ENCODE measurements around the gene PCGF2.
A peak's percentile ranks its signal among the peaks of the same experiment; 100 is the strongest.

PCGF2 gene

DNA sequence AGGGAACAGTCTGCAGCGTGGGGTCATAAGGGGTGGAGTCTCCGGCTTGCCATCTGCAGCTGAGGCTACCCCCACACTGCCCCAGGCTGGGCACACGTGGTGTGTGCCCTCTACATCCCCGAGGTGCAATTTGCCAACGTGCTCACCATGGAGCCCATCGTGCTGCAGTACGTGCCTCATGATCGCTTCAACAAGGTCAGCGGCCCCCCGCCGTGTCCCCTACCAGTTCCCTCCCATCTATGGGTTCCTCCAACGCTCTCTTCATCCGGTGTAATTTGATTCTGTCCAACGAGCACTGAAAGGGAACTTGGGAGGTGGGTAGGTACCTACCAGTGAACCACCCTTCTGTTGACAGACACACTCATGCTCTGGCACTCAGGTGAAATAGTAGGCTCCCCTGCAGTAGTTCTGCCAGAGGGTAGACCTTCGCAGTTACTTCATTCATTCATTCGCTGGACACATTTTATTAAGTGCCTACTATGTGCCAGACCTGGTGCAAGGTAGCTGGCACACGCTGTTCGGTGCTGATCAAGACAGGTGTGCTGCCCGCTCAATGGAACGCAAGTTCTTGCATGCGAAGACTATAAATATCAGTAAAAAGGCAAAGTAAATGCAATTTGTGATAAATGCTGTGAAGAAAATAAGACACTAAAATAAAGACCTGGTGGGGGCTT is 40.3 kb downstream of the PCGF2 start:
- Histone ChIP-seq H3K4me3 (ENCODE audit: low read depth, low read length, poor library complexity, severe bottlenecking) (no peak overlapping the region), H3K36me3 (ENCODE audit: insufficient read depth, low read length) (peaks cover 44% of the 10 kb centered on the region), H3F3A (ENCODE audit: insufficient read depth, low read length) (no peaks in the 10 kb centered on the region), H3K9ac (ENCODE audit: low read length) (no peak overlapping the region; the same call in 1 of the 2 replicates), H2AFZ (ENCODE audit: low read length) (no peak overlapping the region), H3K9me2 (ENCODE audit: low read depth, low read length) (no peaks in the 10 kb centered on the region), H3K27me3 (ENCODE audit: insufficient read depth, low read length) (no peaks in the 10 kb centered on the region), H3K4me1 (ENCODE audit: insufficient read depth, low read length, severe bottlenecking) (peaks cover 29% of the 10 kb centered on the region), H3K27ac (ENCODE audit: low read depth, low read length, poor library complexity, severe bottlenecking) (no peak overlapping the region), H3K9me3 (ENCODE audit: low read length) (no peaks in the 10 kb centered on the region), H3K4me2 (ENCODE audit: low read length) (no peak overlapping the region), H3K79me2 (ENCODE audit: insufficient read depth, low read length) (0 out of 2 replicates have a peak, but pooled peaks cover 4% of the 10 kb centered on the region), H4K20me1 (ENCODE audit: insufficient read depth, low read length) (no peaks in the 10 kb centered on the region)
- TF ChIP-seq EZH2 (IDR thresholded peaks at IDR 0.05; ENCODE audit: borderline replicate concordance, low read length) (no peak), CTCF (IDR thresholded peaks at IDR 0.05; ENCODE audit: low read length) (no peak)

DNA sequence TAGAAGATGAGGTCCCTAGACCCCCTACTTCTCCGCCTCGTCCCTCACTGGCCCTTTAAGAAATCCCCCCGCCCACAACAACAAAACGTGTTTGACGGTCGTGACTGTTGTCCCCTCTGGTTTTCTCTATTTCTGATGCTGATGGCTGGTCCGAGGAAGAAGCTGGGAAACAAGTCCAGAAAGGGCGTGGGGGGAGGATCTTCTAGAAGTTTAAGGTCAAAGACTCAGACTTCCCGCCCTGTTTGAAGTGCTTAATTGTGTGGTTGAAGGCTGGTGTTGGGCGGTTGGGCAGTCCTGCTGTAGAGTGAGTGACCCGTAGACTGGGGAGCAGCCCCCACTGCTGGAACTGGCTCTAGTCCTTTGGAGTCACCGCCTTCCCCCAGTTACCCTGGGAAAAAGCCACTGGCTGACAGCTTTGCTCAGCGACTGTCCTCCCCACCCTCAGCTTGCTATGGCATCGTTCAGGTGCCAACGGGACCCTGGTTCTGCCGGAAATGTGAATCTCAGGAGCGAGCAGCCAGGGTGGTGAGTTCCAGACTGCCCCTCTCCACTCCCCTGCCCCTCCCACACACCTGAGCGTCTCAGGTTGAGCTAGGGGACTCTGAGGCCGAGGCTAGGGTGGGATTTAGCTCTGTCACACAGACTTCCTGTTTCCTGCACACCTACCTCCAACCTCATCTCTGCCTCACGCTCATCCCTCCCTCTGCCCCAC is 41.5 kb downstream of the PCGF2 start:
- Histone ChIP-seq H3K36me3 (ENCODE audit: insufficient read depth, low read length) (peaks cover 33% of the 10 kb centered on the region), H3K4me2 (ENCODE audit: low read length) (peak overlapping the region; percentile 80), H4K20me1 (ENCODE audit: insufficient read depth, low read length) (no peaks in the 10 kb centered on the region), H3K4me1 (ENCODE audit: insufficient read depth, low read length, severe bottlenecking) (peaks cover 33% of the 10 kb centered on the region), H3K9ac (ENCODE audit: low read length) (peak overlapping the region; percentile 88), H3K79me2 (ENCODE audit: insufficient read depth, low read length) (0 out of 2 replicates have a peak, but pooled peaks cover 4% of the 10 kb centered on the region), H2AFZ (ENCODE audit: low read length) (no peak overlapping the region), H3F3A (ENCODE audit: insufficient read depth, low read length) (peaks cover 3% of the 10 kb centered on the region; the same call in 1 of the 2 replicates), H3K27ac (ENCODE audit: low read depth, low read length, poor library complexity, severe bottlenecking) (peak overlapping the region; percentile 71), H3K4me3 (ENCODE audit: low read depth, low read length, poor library complexity, severe bottlenecking) (peak overlapping the region; percentile 95), H3K27me3 (ENCODE audit: insufficient read depth, low read length) (no peaks in the 10 kb centered on the region), H3K9me3 (ENCODE audit: low read length) (no peaks in the 10 kb centered on the region), H3K9me2 (ENCODE audit: low read depth, low read length) (no peaks in the 10 kb centered on the region)
- TF ChIP-seq EZH2 (IDR thresholded peaks at IDR 0.05; ENCODE audit: borderline replicate concordance, low read length) (no peak), CTCF (IDR thresholded peaks at IDR 0.05; ENCODE audit: low read length) (no peak)

- peak overlapping the region; percentile 88 for H3K9ac ChIP-seq (ENCODE audit: low read length)
These were observed 42.2 kb downstream of the PCGF2 start for GRCh38 chr17:38705803-38706504.

More at GRCh38 chr17:38705803-38706504, 42.2 kb downstream of the PCGF2 start:
- Histone ChIP-seq H2AFZ (ENCODE audit: low read length) (no peak overlapping the region), H3K27me3 (ENCODE audit: insufficient read depth, low read length) (peaks cover 4% of the 10 kb centered on the region; the same call in 1 of the 2 replicates), H3F3A (ENCODE audit: insufficient read depth, low read length) (peaks cover 7% of the 10 kb centered on the region; the same call in 1 of the 2 replicates), H3K79me2 (ENCODE audit: insufficient read depth, low read length) (0 out of 2 replicates have a peak, but pooled peaks cover 4% of the 10 kb centered on the region), H3K27ac (ENCODE audit: low read depth, low read length, poor library complexity, severe bottlenecking) (peak overlapping the region; percentile 71), H3K4me1 (ENCODE audit: insufficient read depth, low read length, severe bottlenecking) (peaks cover 39% of the 10 kb centered on the region), H3K4me2 (ENCODE audit: low read length) (peak overlapping the region; percentile 80), H4K20me1 (ENCODE audit: insufficient read depth, low read length) (no peaks in the 10 kb centered on the region), H3K9me3 (ENCODE audit: low read length) (no peaks in the 10 kb centered on the region), H3K36me3 (ENCODE audit: insufficient read depth, low read length) (peaks cover 30% of the 10 kb centered on the region), H3K9me2 (ENCODE audit: low read depth, low read length) (no peaks in the 10 kb centered on the region), H3K4me3 (ENCODE audit: low read depth, low read length, poor library complexity, severe bottlenecking) (peak overlapping the region; percentile 95)
- TF ChIP-seq CTCF (IDR thresholded peaks at IDR 0.05; ENCODE audit: low read length) (no peak), EZH2 (IDR thresholded peaks at IDR 0.05; ENCODE audit: borderline replicate concordance, low read length) (no peak)

All from OCI-LY1 (cell line).